Panc1 (cell line): ENCODE results near the gene POLR1E. TPM values are rescaled to one million over a fixed set of nuclear protein-coding genes. Genes with fewer than 3 reads are reported as not detected.
"Not testable (repeated sequence)": the region's sequence is repeated elsewhere in the genome, so short reads cannot be mapped to it uniquely, and the experiment has no call there.

Source experiments
- ATAC-seq: fragments of 200-7000 bp; cut with Tn5 transposase; 2 replicates; pipeline ENCODE4 v1.9.1; 2020; ENCODE audit warnings: mild to moderate bottlenecking, moderate library complexity
- BruUV-seq: library from RNA; stranded (reverse); fragments of 400-500 nt; replicated peaks from 2 replicates; lab custom pipeline; 2021; lab: Mats Ljungman, UMichigan
- CTCF ChIA-PET: fragments of 300-600 bp; sonication (Branson Sonifier 250); formaldehyde crosslinking; loops from one replicate; lab custom pipeline; 2022; ENCODE audit warnings: antibody characterized with exemption; lab: Charles Lee
- POLR2A ChIA-PET: fragments of 300-600 bp; sonication (Branson Sonifier 250); formaldehyde crosslinking; loops from one replicate; lab custom pipeline; 2022; ENCODE audit warnings: antibody characterized with exemption; lab: Charles Lee
- DNase-seq: peaks from one replicate; pipeline ENCODE4 v3.0.0-alpha.2; 2010; ENCODE audit warnings: low read depth, low spot score
- H3K27ac ChIP-seq: 2 replicates; pipeline ENCODE4 v1.5.1; 2011; ENCODE audit warnings: mild to moderate bottlenecking, low read length, inconsistent platforms
- H3K27me3 ChIP-seq: fragments of 200-500 bp; sonication (Bioruptor generic); 2 replicates; pipeline ENCODE4 v1.6.0; 2014; ENCODE audit warnings: low read length, inconsistent platforms; ENCODE audit not compliant: control insufficient read depth, insufficient read depth
- H3K36me3 ChIP-seq: fragments of 200-500 bp; sonication (Bioruptor generic); 2 replicates; pipeline ENCODE4 v1.5.1; 2014; ENCODE audit warnings: inconsistent platforms, mild to moderate bottlenecking, low read length, moderate library complexity; ENCODE audit not compliant: control insufficient read depth, insufficient read depth
- H3K4me1 ChIP-seq: 2 replicates; pipeline ENCODE4 v1.5.1; 2011; ENCODE audit warnings: inconsistent platforms, mild to moderate bottlenecking, low read length, moderate library complexity; ENCODE audit not compliant: control insufficient read depth, insufficient read depth
- H3K4me3 ChIP-seq, 2 experiments: 2 replicates each; pipeline ENCODE4 v1.5.1; 2011 to 2012; ENCODE audit warnings: low read depth in 2 of 2, low read length in 2 of 2, mild to moderate bottlenecking in 2 of 2, inconsistent platforms in 1 of 2, moderate library complexity in 1 of 2
- H3K9me3 ChIP-seq: fragments of 200-500 bp; sonication (Bioruptor generic); 2 replicates; pipeline ENCODE4 v1.5.1; 2014; ENCODE audit warnings: low read depth, mild to moderate bottlenecking, inconsistent platforms, low read length, moderate library complexity; ENCODE audit not compliant: control insufficient read depth, insufficient read depth
- CTCF ChIP-seq: fragments of 450-650 bp; IDR thresholded peaks from 2 replicates; pipeline ENCODE4 v1.5.1; 2017; ENCODE audit warnings: mild to moderate bottlenecking
- POLR2AphosphoS5 ChIP-seq: IDR thresholded peaks from 2 replicates; pipeline ENCODE4 v1.6.1; 2012; ENCODE audit warnings: mild to moderate bottlenecking, low read depth, low read length, moderate library complexity
- SIN3A ChIP-seq: IDR thresholded peaks from 2 replicates; pipeline ENCODE4 v1.6.1; 2012; ENCODE audit warnings: low read depth, mild to moderate bottlenecking, low read length, moderate library complexity, borderline replicate concordance; ENCODE audit not compliant: insufficient read depth
- TCF7L2 ChIP-seq: IDR thresholded peaks from 2 replicates; pipeline ENCODE4 v1.6.1; 2011; ENCODE audit warnings: mild to moderate bottlenecking, low read depth, low read length, inconsistent platforms
- in situ Hi-C: cut with HindIII; loops from 2 replicates; pipeline ENCODE4 v1.10.0; 2016; ENCODE audit warnings: low sequenced_read_pairs, low pct_unique_long_range_greater_than_20kb
- intact Hi-C: fragments of 100-400 bp; cut with micrococcal nuclease; formaldehyde crosslinking; loops from one replicate; pipeline ENCODE4 v1.10.0; 2022; ENCODE audit not compliant: unreplicated experiment
- total RNA-seq: library from RNA; stranded (reverse); gene quantifications from one replicate; pipeline ENCODE4 v1.2.1, GENCODE V29; 2021; ENCODE audit not compliant: unreplicated experiment
- TF ChIP-seq, protein P1 (sequence below), 2 experiments: IDR thresholded peaks; 2 replicates each; pipeline ENCODE4 v1.6.1; 2011 to 2012; ENCODE audit warnings: low read depth in 2 of 2, control low read depth in 1 of 2, low read length in 1 of 2, mild to moderate bottlenecking in 1 of 2, moderate library complexity in 1 of 2; ENCODE audit not compliant: insufficient read depth in 1 of 2

The POLR1E gene
- total RNA-seq, 1 experiment from 2014 or later = 93.8 TPM

DNA sequence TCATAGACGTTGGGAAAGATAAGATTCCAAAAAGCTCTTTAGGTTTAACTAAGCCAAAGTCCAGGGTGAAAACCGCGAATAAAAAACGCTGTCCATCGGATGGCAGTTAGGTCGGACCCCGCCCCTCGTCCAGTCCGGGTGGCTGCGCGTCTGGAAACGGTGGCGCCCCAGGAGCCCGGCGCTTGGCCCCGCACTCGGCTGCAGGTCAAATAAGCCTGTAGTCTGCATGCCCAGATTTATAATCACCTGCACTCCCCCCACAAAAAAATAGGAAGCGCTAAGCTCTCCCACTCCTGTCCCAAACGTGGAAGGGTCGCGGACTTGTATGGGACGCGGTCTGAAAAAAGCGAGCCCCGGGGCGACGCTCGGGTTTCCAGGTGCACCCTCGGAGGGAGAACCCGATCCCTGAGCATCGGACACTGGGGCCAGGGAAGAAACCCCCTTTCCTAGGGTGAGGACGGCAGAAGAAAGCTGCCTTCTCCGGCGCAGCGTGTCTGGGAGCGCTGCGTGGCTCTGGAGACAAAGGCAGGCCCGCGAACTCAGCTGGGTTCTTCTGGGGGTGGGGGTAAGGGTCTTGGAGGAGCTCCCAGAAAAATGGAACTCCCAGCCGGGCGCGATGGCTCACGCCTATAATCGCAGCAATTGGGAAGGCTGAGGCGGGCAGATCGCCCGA lies 19.6 kb upstream of the POLR1E start:
- in situ Hi-C loops (no loop called here), intact Hi-C loops (no loop called here)
- TF ChIP-seq TCF7L2 = 0 out of 2 replicates have a peak, but pooled peaks have one; percentile 4
- TF ChIP-seq, protein P1, sequence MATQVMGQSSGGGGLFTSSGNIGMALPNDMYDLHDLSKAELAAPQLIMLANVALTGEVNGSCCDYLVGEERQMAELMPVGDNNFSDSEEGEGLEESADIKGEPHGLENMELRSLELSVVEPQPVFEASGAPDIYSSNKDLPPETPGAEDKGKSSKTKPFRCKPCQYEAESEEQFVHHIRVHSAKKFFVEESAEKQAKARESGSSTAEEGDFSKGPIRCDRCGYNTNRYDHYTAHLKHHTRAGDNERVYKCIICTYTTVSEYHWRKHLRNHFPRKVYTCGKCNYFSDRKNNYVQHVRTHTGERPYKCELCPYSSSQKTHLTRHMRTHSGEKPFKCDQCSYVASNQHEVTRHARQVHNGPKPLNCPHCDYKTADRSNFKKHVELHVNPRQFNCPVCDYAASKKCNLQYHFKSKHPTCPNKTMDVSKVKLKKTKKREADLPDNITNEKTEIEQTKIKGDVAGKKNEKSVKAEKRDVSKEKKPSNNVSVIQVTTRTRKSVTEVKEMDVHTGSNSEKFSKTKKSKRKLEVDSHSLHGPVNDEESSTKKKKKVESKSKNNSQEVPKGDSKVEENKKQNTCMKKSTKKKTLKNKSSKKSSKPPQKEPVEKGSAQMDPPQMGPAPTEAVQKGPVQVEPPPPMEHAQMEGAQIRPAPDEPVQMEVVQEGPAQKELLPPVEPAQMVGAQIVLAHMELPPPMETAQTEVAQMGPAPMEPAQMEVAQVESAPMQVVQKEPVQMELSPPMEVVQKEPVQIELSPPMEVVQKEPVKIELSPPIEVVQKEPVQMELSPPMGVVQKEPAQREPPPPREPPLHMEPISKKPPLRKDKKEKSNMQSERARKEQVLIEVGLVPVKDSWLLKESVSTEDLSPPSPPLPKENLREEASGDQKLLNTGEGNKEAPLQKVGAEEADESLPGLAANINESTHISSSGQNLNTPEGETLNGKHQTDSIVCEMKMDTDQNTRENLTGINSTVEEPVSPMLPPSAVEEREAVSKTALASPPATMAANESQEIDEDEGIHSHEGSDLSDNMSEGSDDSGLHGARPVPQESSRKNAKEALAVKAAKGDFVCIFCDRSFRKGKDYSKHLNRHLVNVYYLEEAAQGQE (IDR thresholded peaks at IDR 0.05; ENCODE audit: insufficient read depth in 1 of 2, low read depth in 2 of 2, low read length in 1 of 2) = no peak
- BruUV-seq = TSS peak; percentile 99
- H3K27ac ChIP-seq = peak overlapping the region; percentile 100
- peaks cover 22% of the 10 kb centered on the region for H3K4me1 ChIP-seq
- no peaks in the 10 kb centered on the region; the same call in 1 of the 2 replicates for H3K36me3 ChIP-seq
- H3K27me3 ChIP-seq = no peaks in the 10 kb centered on the region
- ChIA-PET CTCF (no interaction called here), POLR2A (interaction anchor here (0.5 to 1.9 kb wide), 7 partner anchors 15 to 1805 kb away, joined by 3 to 20 read pairs (median 3); partner anchors contain the start of genes GRHPR and POLR1E)
- H3K9me3 ChIP-seq = no peaks in the 10 kb centered on the region
- H3K4me3 ChIP-seq = peak overlapping the region; percentile 57 to 84
- peak; percentile 83 for DNase-seq
- ATAC-seq = peak; percentile 52

GRCh38 chr9:37467530-37467929 lies 18.2 kb upstream of the POLR1E start:
- POLR2A ChIA-PET, CTCF ChIA-PET, in situ Hi-C loops, DNase-seq, H3K27me3 ChIP-seq, ATAC-seq, BruUV-seq, intact Hi-C loops, H3K36me3 ChIP-seq, H3K9me3 ChIP-seq: not testable (repeated sequence)
- H3K27ac ChIP-seq = peak overlapping the region; percentile 100
- H3K4me3 ChIP-seq = peak overlapping the region; percentile 57 to 84
- peaks cover 21% of the 10 kb centered on the region for H3K4me1 ChIP-seq

DNA sequence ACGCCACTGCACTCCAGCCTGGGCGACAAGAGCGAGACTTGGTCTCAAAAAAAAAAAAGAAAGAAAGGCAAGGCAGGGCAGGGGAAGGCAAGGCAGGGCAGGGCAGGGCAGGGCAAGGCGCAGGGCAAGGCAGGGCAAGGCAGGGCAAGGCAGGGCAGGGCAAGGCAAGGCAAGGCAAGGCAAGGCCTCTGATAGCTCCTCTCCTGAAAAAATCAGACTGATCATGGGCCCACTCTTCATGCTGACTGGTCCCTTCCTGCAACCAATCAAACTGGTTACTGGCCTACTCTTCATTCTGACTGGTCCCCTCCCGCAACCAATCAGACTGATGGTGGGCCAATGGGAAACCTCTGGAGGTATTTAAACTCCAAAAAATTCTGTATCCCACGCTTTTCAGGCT lies 17.1 kb upstream of the POLR1E start:
- intact Hi-C loops = no loop called here
- CTCF ChIA-PET = no interaction called here
- ATAC-seq (no peak), DNase-seq (no peak)
- TF ChIP-seq CTCF (no peak), TCF7L2 (no peak), POLR2AphosphoS5 (no peak), SIN3A (no peak)
- TF ChIP-seq, protein P1 (IDR thresholded peaks at IDR 0.05; ENCODE audit: insufficient read depth in 1 of 2, low read depth in 2 of 2, low read length in 1 of 2) = no peak
- Histone ChIP-seq H3K36me3 (no peaks in the 10 kb centered on the region; the same call in 1 of the 2 replicates), H3K27ac (peak overlapping the region; percentile 100), H3K4me1 (peaks cover 28% of the 10 kb centered on the region), H3K4me3 (no peak overlapping the region), H3K9me3 (peaks cover 3% of the 10 kb centered on the region; the same call in 1 of the 2 replicates), H3K27me3 (no peaks in the 10 kb centered on the region)
- POLR2A ChIA-PET = interaction anchor here (0.7 kb wide), 1 partner anchor 18 kb away, joined by 3 read pairs; no protein-coding TSS in a partner anchor
- in situ Hi-C loops = no loop called here
- no TSS peak for BruUV-seq
